ENCODE results near the gene NPW.

Gene NPW

GRCh38 chr16:2035431-2036199 lies 16.0 kb downstream of the NPW start:
- Histone ChIP-seq H3K36me3 (replicated peaks) (peaks cover 6% of the 10 kb centered on the region), H3K9me3 (no peaks in the 10 kb centered on the region), H3K27me3 (ENCODE audit: low read depth) (no peaks in the 10 kb centered on the region), H3K4me3 (no peak overlapping the region), H3K4me1 (no peaks in the 10 kb centered on the region)
- in situ Hi-C loops (cut with MboI; ENCODE audit: low sequenced_read_pairs): no loop called here
- no peak for DNase-seq (ENCODE audit: low spot score in 2 of 2)

GRCh38 chr16:2036200-2036966 lies 16.8 kb downstream of the NPW start:
- H3K27me3 ChIP-seq (ENCODE audit: low read depth): no peaks in the 10 kb centered on the region
- peaks cover 6% of the 10 kb centered on the region for H3K36me3 ChIP-seq (replicated peaks)
- no peak for DNase-seq (ENCODE audit: low spot score in 2 of 2)
- in situ Hi-C loops (cut with MboI; ENCODE audit: low sequenced_read_pairs): no loop called here
- H3K4me3 ChIP-seq: no peak overlapping the region
- H3K4me1 ChIP-seq: no peaks in the 10 kb centered on the region
- H3K9me3 ChIP-seq: no peaks in the 10 kb centered on the region

DNA sequence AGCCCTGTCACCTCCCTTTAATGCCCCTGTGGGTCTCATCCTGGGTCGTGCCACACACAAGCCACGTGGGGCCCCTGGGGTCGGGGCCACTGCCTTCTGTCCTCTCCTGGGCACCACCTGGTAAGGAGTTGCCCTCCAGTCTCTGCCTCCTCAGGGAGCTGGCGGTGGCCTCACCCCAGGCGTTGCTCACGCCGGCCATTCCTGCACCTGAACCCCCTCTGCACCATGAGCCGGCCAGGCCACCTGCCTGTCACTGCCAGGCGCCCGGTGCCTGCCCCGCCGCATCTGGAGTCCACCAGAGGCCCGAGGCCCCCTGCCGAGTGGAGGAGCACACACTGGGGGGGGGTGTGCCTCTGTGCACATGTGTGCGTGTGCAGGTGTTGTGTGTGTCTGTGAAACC lies 17.5 kb downstream of the NPW start:
- Histone ChIP-seq H3K36me3 (replicated peaks) (peaks cover 6% of the 10 kb centered on the region), H3K4me1 (no peaks in the 10 kb centered on the region), H3K9me3 (no peaks in the 10 kb centered on the region), H3K4me3 (no peak overlapping the region), H3K27me3 (ENCODE audit: low read depth) (no peaks in the 10 kb centered on the region)
- no peak for DNase-seq (ENCODE audit: low spot score in 2 of 2)
- in situ Hi-C loops (cut with MboI; ENCODE audit: low sequenced_read_pairs): no loop called here

GRCh38 chr16:2037647-2038381 lies 18.2 kb downstream of the NPW start:
- Histone ChIP-seq H3K9me3 (no peaks in the 10 kb centered on the region), H3K4me3 (no peak overlapping the region), H3K36me3 (replicated peaks) (peaks cover 6% of the 10 kb centered on the region), H3K27me3 (ENCODE audit: low read depth) (no peaks in the 10 kb centered on the region), H3K4me1 (no peaks in the 10 kb centered on the region)
- in situ Hi-C loops (cut with MboI; ENCODE audit: low sequenced_read_pairs): no loop called here
- no peak for DNase-seq (ENCODE audit: low spot score in 2 of 2)

- DNase-seq (ENCODE audit: low spot score in 2 of 2): no peak
- no peaks in the 10 kb centered on the region for H3K27me3 ChIP-seq (ENCODE audit: low read depth)
- H3K9me3 ChIP-seq: no peaks in the 10 kb centered on the region
- in situ Hi-C loops (cut with MboI; ENCODE audit: low sequenced_read_pairs): no loop called here
- H3K4me1 ChIP-seq: no peaks in the 10 kb centered on the region
- H3K4me3 ChIP-seq: no peak overlapping the region
- H3K36me3 ChIP-seq (replicated peaks): peaks cover 6% of the 10 kb centered on the region
These were observed 19.0 kb downstream of the NPW start for GRCh38 chr16:2038382-2039231.

DNA sequence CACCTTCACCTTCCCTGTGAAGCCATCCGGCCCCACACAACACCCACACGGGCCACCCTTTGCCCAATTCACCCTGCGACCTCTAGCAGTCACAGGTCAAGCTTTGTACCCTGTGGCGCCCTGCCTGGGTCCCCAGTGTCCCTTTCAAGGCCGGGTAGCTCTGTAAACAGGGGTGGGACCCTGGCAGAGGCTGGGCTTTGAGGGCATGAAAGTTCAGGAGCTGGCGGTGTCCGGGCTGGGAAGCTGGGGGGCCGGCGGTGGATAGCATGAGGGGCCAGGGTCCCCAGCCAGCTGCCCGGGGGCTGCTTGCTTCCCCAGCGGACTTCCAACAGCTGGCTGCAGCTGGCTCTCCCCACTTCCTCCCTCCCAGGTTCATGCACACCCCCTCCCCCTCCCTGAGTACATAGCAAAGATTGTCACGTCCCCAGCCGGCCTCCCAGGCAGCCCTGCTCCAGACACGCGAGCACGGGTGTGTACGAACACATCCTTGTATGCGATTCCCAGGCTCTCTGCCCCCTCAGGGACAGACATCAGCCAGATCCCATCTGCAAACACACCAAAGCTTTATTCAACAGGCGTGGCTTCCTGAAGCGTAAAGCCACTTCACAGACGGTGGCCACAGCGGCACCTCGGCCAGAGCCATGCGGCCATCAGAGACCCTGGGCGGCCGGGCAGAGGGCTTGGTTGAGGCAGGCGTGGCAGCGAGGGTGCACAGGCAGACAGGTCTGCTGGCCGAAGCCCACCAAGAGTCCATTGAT lies 19.9 kb downstream of the NPW start:
- Histone ChIP-seq H3K4me1 (no peaks in the 10 kb centered on the region), H3K4me3 (no peak overlapping the region), H3K9me3 (no peaks in the 10 kb centered on the region), H3K27me3 (ENCODE audit: low read depth) (no peaks in the 10 kb centered on the region), H3K36me3 (replicated peaks) (peaks cover 6% of the 10 kb centered on the region)
- in situ Hi-C loops (cut with MboI; ENCODE audit: low sequenced_read_pairs): no loop called here
- no peak for DNase-seq (ENCODE audit: low spot score in 2 of 2)

- Histone ChIP-seq H3K9me3 (no peaks in the 10 kb centered on the region), H3K36me3 (replicated peaks) (peaks cover 6% of the 10 kb centered on the region), H3K27me3 (ENCODE audit: low read depth) (no peaks in the 10 kb centered on the region), H3K4me3 (no peak overlapping the region), H3K4me1 (no peaks in the 10 kb centered on the region)
- DNase-seq (ENCODE audit: low spot score in 2 of 2): no peak
- in situ Hi-C loops (cut with MboI; ENCODE audit: low sequenced_read_pairs): no loop called here
These were observed 20.6 kb downstream of the NPW start for GRCh38 chr16:2040041-2040786.

GRCh38 chr16:2040787-2041522 lies 21.4 kb downstream of the NPW start:
- in situ Hi-C loops (cut with MboI; ENCODE audit: low sequenced_read_pairs): no loop called here
- H3K4me1 ChIP-seq: no peaks in the 10 kb centered on the region

DNA sequence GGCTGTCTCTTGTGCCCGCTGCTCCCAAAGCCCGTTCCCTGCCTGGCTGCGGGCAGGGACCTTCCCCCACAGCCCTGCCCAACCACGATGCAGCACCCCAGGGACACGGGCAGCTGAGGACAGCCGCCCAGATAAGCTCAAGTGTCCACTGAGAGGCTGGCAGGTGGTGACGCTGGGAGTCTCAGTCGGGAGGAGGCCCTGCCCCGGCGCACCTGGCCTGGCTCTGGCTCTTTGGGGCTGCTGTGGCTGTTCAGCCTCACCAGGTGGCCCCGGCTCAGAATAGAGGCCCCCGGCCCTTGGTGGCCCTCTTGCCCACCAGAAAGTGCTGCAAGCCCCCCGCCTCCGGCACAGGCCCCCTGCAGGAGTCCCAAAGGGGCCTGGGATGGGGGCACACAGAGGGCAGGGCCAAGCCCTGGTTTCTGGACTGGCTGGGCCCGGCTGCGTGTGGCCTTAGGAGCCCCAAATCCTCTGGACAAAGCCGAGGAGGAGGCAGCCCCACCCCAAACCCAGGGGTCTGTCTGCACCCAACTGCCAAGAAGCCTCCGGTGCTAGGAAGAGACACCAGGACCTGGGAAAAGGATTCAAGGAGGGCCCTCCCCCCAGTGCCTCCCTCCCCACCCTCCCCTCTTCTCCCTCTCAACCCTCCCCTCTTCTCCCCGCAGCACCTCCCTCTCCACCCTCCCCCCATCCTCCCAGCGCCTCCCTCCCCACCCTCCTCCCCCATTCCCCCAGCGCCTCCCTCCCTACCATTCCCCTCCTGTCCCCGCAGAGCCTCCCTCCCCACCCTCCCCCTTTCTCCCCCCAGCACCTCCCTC lies 22.8 kb downstream of the NPW start:
- in situ Hi-C loops (cut with MboI; ENCODE audit: low sequenced_read_pairs): no loop called here
- no peak for DNase-seq (ENCODE audit: low spot score in 2 of 2)
- H3K36me3 ChIP-seq (replicated peaks): no peaks in the 10 kb centered on the region; the same call in none of the 2 replicates
- no peaks in the 10 kb centered on the region for H3K9me3 ChIP-seq
- H3K4me3 ChIP-seq: no peak overlapping the region
- peaks cover 5% of the 10 kb centered on the region; the same call in 1 of the 2 replicates for H3K4me1 ChIP-seq
- H3K27me3 ChIP-seq (ENCODE audit: low read depth): no peaks in the 10 kb centered on the region

More at GRCh38 chr16:2040787-2041522, 21.4 kb downstream of the NPW start:
- H3K4me3 ChIP-seq: no peak overlapping the region
- peaks cover 2% of the 10 kb centered on the region for H3K36me3 ChIP-seq (replicated peaks)
- H3K27me3 ChIP-seq (ENCODE audit: low read depth): no peaks in the 10 kb centered on the region
- no peaks in the 10 kb centered on the region for H3K9me3 ChIP-seq
- DNase-seq (ENCODE audit: low spot score in 2 of 2): no peak

DNA sequence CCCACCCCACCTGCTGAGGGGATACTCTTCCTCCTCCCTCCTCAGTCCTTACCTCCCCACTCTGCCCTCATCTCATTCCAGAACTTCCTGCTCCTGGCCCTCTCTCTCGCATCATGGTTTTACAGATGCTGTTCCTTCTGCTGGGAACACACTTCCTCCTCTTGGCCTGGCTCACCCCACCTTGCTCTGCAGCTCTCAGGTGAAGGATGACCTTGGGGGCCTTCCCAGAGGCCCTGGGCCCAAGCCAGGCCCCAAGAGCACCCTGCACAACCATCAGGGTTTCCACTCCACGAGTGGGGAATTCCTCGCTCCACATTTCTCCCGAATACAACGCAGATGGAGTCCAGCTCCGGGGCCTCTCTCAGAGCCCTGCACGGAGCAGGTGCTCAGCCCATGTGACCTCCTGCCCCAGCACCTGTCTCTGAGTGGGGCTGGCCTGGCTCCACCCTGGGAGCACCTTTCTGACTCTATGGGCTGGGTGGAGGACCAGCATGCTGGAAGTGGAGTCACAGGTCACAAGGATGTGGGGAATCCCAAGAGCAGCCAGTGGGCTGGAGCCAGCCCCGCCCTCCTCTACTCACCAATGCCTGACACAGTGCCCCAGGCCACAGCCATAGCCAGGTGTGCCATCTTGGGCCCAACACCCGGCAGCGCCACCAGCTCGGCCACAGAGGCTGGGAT lies 23.5 kb downstream of the NPW start:
- no peak for DNase-seq (ENCODE audit: low spot score in 2 of 2)
- no peaks in the 10 kb centered on the region for H3K27me3 ChIP-seq (ENCODE audit: low read depth)
- H3K9me3 ChIP-seq: no peaks in the 10 kb centered on the region
- in situ Hi-C loops (cut with MboI; ENCODE audit: low sequenced_read_pairs): no loop called here
- H3K4me1 ChIP-seq: peaks cover 5% of the 10 kb centered on the region; the same call in 1 of the 2 replicates
- no peak overlapping the region for H3K4me3 ChIP-seq
- no peaks in the 10 kb centered on the region; the same call in none of the 2 replicates for H3K36me3 ChIP-seq (replicated peaks)

Measured in HAP-1 (cell line).